Calu3 (cell line): ENCODE measurements around the gene HIBCH. TPM values are rescaled to one million over a fixed set of nuclear protein-coding genes. Genes with fewer than 3 reads are reported as not detected.

ENCODE experiments used
- BruUV-seq: library from RNA; stranded (reverse); fragments of 400-500 nt; replicated peaks from 2 replicates; lab custom pipeline; 2021; lab: Mats Ljungman, UMichigan
- CTCF ChIA-PET: fragments of 300-600 bp; sonication (Branson Sonifier 250); formaldehyde crosslinking; loops from one replicate; lab custom pipeline; 2022; ENCODE audit warnings: antibody characterized with exemption; lab: Charles Lee
- DNase-seq: peaks from one replicate; pipeline ENCODE4 v3.0.0; 2022
- H3K27ac Mint-ChIP-seq: one replicate; pipeline ENCODE4 v1.8.0; 2022; ENCODE audit warnings: mixed read lengths; ENCODE audit not compliant: unreplicated experiment
- H3K27me3 Mint-ChIP-seq: one replicate; pipeline ENCODE4 v1.8.0; 2022; ENCODE audit warnings: mixed read lengths; ENCODE audit not compliant: unreplicated experiment
- H3K36me3 Mint-ChIP-seq: one replicate; pipeline ENCODE4 v1.8.0; 2022; ENCODE audit warnings: mild to moderate bottlenecking, moderate library complexity, mixed read lengths; ENCODE audit not compliant: insufficient read depth, unreplicated experiment
- H3K4me1 Mint-ChIP-seq: one replicate; pipeline ENCODE4 v1.8.0; 2022; ENCODE audit warnings: mild to moderate bottlenecking, low read depth, mixed read lengths; ENCODE audit not compliant: unreplicated experiment
- H3K4me3 Mint-ChIP-seq: one replicate; pipeline ENCODE4 v1.8.0; 2022; ENCODE audit warnings: mild to moderate bottlenecking, low read depth, moderate library complexity, mixed read lengths; ENCODE audit not compliant: unreplicated experiment
- H3K9me3 Mint-ChIP-seq: one replicate; pipeline ENCODE4 v1.8.0; 2022; ENCODE audit warnings: low read depth, mixed read lengths; ENCODE audit not compliant: unreplicated experiment
- intact Hi-C: fragments of 100-400 bp; cut with micrococcal nuclease; formaldehyde crosslinking; loops from one replicate; pipeline ENCODE4 v1.10.0; 2022; ENCODE audit not compliant: unreplicated experiment
- total RNA-seq: library from RNA; stranded (reverse); gene quantifications from 2 replicates; pipeline ENCODE4 v1.2.3, GENCODE V29; 2022
- TF ChIP-seq, protein P1 (sequence below): fragments of 200-600 bp; IDR thresholded peaks from one replicate; pipeline ENCODE4 v1.8.0; 2022; ENCODE audit warnings: antibody characterized with exemption; ENCODE audit not compliant: unreplicated experiment

The HIBCH gene
- total RNA-seq, 1 experiment from 2014 or later, result 44.6 TPM

DNA sequence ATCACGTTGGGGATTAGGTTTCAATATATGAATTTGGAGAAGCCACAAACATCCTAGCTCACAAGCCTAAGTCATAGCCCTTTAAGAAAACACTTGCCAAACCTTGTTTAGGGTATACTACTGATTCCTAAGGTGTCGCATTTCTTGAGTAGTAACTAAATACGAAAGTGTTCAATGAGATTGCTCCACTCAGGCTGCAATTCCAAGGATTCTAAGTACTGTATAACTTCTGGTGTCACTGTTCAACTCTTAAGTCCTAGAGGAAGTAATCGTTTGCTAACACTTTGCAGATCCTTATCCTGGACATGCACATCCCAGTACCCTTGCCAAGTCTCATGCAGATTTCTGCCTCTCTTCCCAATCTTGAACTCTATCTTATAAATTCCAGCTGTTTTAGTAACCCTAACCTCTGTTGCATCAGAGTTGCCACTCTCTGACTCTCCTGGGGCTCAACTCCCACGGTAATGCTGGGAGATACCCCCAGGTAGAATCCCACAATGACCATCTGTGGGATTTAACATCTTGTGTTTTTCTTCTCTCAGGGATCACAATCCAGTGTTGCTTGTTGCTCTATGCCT is 122.4 kb downstream of the HIBCH start:
- CTCF ChIA-PET, result no interaction called here
- no TSS peak for BruUV-seq
- intact Hi-C loops, result no loop called here
- H3K4me3 Mint-ChIP-seq, result no peak overlapping the region
- no peaks in the 10 kb centered on the region for H3K27me3 Mint-ChIP-seq
- no peak overlapping the region for H3K27ac Mint-ChIP-seq
- no peaks in the 10 kb centered on the region for H3K4me1 Mint-ChIP-seq
- TF ChIP-seq, protein P1, sequence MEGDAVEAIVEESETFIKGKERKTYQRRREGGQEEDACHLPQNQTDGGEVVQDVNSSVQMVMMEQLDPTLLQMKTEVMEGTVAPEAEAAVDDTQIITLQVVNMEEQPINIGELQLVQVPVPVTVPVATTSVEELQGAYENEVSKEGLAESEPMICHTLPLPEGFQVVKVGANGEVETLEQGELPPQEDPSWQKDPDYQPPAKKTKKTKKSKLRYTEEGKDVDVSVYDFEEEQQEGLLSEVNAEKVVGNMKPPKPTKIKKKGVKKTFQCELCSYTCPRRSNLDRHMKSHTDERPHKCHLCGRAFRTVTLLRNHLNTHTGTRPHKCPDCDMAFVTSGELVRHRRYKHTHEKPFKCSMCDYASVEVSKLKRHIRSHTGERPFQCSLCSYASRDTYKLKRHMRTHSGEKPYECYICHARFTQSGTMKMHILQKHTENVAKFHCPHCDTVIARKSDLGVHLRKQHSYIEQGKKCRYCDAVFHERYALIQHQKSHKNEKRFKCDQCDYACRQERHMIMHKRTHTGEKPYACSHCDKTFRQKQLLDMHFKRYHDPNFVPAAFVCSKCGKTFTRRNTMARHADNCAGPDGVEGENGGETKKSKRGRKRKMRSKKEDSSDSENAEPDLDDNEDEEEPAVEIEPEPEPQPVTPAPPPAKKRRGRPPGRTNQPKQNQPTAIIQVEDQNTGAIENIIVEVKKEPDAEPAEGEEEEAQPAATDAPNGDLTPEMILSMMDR, result no peak
- no peaks in the 10 kb centered on the region for H3K9me3 Mint-ChIP-seq
- DNase-seq, result no peak
- no peaks in the 10 kb centered on the region for H3K36me3 Mint-ChIP-seq

DNA sequence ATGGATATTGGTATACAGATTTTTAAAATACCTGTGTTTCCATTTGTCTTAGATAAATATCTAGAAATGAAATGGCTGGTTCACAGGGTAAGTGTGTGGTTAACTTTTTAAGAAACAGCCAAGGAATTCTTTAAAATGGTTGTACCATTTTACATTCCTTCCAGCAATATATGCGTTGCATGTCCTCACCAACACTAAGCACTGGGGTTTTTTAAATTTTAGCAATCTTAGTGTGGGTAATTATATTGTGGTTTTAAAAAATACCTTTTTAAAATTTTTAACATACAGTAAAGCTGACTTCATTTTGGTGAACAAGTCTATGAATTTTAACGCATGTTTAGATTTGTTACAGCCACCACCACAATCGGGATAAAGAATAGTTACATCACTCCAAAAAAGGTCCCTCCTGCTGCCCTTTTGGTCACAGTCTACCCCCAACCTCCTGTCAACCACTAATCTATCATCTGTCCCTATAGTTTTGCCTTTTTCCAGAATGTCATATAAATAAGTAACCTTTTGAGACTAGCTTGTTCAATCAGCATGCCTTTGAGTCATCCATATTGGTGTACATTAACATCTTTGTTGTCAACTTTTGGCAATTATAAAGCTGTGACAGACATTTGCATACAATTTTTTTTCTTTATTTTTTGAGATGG is 129.0 kb downstream of the HIBCH start:
- TF ChIP-seq, protein P1, result no peak
- Mint-ChIP-seq H3K27me3 (no peaks in the 10 kb centered on the region), H3K27ac (no peak overlapping the region), H3K9me3 (no peaks in the 10 kb centered on the region), H3K4me1 (peaks cover 6% of the 10 kb centered on the region), H3K4me3 (no peak overlapping the region), H3K36me3 (peaks cover 6% of the 10 kb centered on the region)
- CTCF ChIA-PET, result no interaction called here
- no TSS peak for BruUV-seq
- DNase-seq, result no peak
- intact Hi-C loops, result no loop called here

DNA sequence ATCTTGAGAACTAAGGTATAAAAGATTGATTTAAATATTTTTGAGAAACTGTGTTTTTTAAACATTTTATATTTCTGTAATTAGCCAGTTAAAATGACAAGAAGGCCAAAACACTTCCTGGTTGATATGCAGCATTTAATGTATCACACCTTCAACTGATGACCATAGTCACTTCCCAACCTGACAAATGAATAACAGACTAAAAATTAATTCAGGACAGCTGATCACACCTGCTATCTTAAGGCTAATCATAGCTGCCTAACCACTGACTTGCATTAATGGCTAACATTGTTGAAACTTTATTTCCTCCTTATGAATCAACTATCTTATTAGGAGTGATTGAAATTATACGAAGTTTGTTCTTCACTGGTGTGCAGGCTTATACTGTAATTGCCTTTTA is 131.3 kb downstream of the HIBCH start:
- BruUV-seq, result no TSS peak
- no peaks in the 10 kb centered on the region for H3K27me3 Mint-ChIP-seq
- no peak overlapping the region for H3K4me3 Mint-ChIP-seq
- H3K9me3 Mint-ChIP-seq, result no peaks in the 10 kb centered on the region
- H3K27ac Mint-ChIP-seq, result no peak overlapping the region
- DNase-seq, result no peak
- CTCF ChIA-PET, result no interaction called here
- peaks cover 6% of the 10 kb centered on the region for H3K36me3 Mint-ChIP-seq
- TF ChIP-seq, protein P1, result no peak
- intact Hi-C loops, result no loop called here
- peaks cover 6% of the 10 kb centered on the region for H3K4me1 Mint-ChIP-seq

DNA sequence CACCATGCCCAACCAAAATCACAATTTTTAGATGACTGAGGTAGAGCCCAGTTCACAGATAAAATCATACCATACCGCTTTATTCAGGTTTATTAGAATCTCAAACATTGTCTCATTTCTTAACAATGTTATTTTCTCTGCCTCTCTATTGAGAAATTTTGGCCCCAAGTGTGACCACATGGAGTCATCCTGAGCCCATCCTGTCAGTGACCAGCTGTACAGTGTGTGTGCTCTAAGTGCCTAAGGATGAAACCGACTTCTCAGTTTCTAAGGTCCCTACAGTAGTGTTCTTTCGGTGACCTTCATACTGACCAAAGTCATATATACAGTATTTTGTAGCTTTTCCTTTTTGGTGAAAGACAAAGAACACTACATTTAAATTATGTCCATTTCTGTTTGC is 133.4 kb downstream of the HIBCH start:
- Mint-ChIP-seq H3K27me3 (no peaks in the 10 kb centered on the region), H3K9me3 (no peaks in the 10 kb centered on the region), H3K36me3 (peaks cover 6% of the 10 kb centered on the region), H3K27ac (no peak overlapping the region), H3K4me1 (peaks cover 9% of the 10 kb centered on the region), H3K4me3 (no peak overlapping the region)
- no TSS peak for BruUV-seq
- CTCF ChIA-PET, result no interaction called here
- TF ChIP-seq, protein P1, result no peak
- DNase-seq, result no peak
- intact Hi-C loops, result no loop called here
